H1 (cell line): Measurements from ENCODE around the gene DAPK3.
A peak's percentile ranks its signal among the peaks of the same experiment; 100 is the strongest.

Experiments
- ATF2 ChIP-seq: IDR thresholded peaks from 2 replicates; pipeline ENCODE4 v1.6.1; 2012; ENCODE audit warnings: low read length, inconsistent platforms
- BACH1 ChIP-seq: IDR thresholded peaks from 2 replicates; pipeline ENCODE4 v1.6.1; 2012; ENCODE audit warnings: low read length, improper control_type of control experiment
- CBX8 ChIP-seq: fragments of 300-800, 300-1000 bp; sonication (generic); IDR thresholded peaks from 2 replicates; pipeline ENCODE4 v1.7.1; 2016; ENCODE audit warnings: low read depth, low read length, borderline replicate concordance
- EP300 ChIP-seq, 2 experiments: IDR thresholded peaks; 1 replicate in 1 of 2; 2 replicates in 1 of 2; pipeline ENCODE4 v1.6.1; 2011 to 2012; ENCODE audit warnings: low read depth in 2 of 2, low read length in 2 of 2, mild to moderate bottlenecking in 2 of 2, borderline replicate concordance in 1 of 2, inconsistent platforms in 1 of 2, moderate library complexity in 1 of 2
- JUN ChIP-seq: IDR thresholded peaks from 2 replicates; pipeline ENCODE4 v1.6.1; 2011; ENCODE audit warnings: low read depth, mild to moderate bottlenecking, improper control_type of control experiment, low read length
- POLR2A ChIP-seq, 2 experiments: IDR thresholded peaks; 1 replicate in 1 of 2; 2 replicates in 1 of 2; pipeline ENCODE4 v1.6.1; 2011; ENCODE audit warnings: low read depth in 2 of 2, low read length in 2 of 2, mild to moderate bottlenecking in 2 of 2; ENCODE audit errors: control extremely low read depth in 1 of 2
- POLR2AphosphoS5 ChIP-seq: IDR thresholded peaks from 2 replicates; pipeline ENCODE4 v1.6.1; 2011; ENCODE audit warnings: low read depth, low read length
- YY1 ChIP-seq: IDR thresholded peaks from 2 replicates; pipeline ENCODE4 v1.6.1; 2011; ENCODE audit warnings: low read depth, mild to moderate bottlenecking, low read length
- TF ChIP-seq, protein P1 (sequence below): IDR thresholded peaks from 2 replicates; pipeline ENCODE4 v1.6.1; 2011; ENCODE audit warnings: low read length, improper control_type of control experiment
- TF ChIP-seq, protein P2 (sequence below), 3 experiments: IDR thresholded peaks; 1 replicate in 2 of 3; 2 replicates in 1 of 3; pipeline versions ENCODE4 v1.5.1 to v1.6.1; 2011; ENCODE audit warnings: low read length in 3 of 3, mild to moderate bottlenecking in 3 of 3, inconsistent platforms in 2 of 3, low read depth in 1 of 3, moderate library complexity in 1 of 3; ENCODE audit not compliant: insufficient read depth in 1 of 3; ENCODE audit errors: control extremely low read depth in 1 of 3

GRCh38 chr19:3984908-3985642, 14.2 kb upstream of the DAPK3 start, which contains the start of gene EEF2:
- TF ChIP-seq ATF2 (peak; percentile 99), POLR2A (IDR thresholded peaks at IDR 0.05; ENCODE audit: control extremely low read depth in 1 of 2, low read depth in 2 of 2, low read length in 2 of 2) (peak; percentile 100), BACH1 (no peak), JUN (0 out of 2 replicates have a peak, but pooled peaks have one; percentile 52), POLR2AphosphoS5 (peak; percentile 100), YY1 (peak; percentile 90), EP300 (IDR thresholded peaks at IDR 0.05; ENCODE audit: borderline replicate concordance in 1 of 2, low read depth in 2 of 2, low read length in 2 of 2) (peak in 1 of 2 experiments; percentile 24; a peak in 1 of 3 replicates), CBX8 (no peak)
- TF ChIP-seq, protein P1, sequence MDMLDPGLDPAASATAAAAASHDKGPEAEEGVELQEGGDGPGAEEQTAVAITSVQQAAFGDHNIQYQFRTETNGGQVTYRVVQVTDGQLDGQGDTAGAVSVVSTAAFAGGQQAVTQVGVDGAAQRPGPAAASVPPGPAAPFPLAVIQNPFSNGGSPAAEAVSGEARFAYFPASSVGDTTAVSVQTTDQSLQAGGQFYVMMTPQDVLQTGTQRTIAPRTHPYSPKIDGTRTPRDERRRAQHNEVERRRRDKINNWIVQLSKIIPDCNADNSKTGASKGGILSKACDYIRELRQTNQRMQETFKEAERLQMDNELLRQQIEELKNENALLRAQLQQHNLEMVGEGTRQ: peak; percentile 96
- TF ChIP-seq, protein P2, sequence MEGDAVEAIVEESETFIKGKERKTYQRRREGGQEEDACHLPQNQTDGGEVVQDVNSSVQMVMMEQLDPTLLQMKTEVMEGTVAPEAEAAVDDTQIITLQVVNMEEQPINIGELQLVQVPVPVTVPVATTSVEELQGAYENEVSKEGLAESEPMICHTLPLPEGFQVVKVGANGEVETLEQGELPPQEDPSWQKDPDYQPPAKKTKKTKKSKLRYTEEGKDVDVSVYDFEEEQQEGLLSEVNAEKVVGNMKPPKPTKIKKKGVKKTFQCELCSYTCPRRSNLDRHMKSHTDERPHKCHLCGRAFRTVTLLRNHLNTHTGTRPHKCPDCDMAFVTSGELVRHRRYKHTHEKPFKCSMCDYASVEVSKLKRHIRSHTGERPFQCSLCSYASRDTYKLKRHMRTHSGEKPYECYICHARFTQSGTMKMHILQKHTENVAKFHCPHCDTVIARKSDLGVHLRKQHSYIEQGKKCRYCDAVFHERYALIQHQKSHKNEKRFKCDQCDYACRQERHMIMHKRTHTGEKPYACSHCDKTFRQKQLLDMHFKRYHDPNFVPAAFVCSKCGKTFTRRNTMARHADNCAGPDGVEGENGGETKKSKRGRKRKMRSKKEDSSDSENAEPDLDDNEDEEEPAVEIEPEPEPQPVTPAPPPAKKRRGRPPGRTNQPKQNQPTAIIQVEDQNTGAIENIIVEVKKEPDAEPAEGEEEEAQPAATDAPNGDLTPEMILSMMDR (IDR thresholded peaks at IDR 0.05; ENCODE audit: control extremely low read depth in 1 of 3, insufficient read depth in 1 of 3, low read depth in 1 of 3, low read length in 3 of 3): no peak; a peak in 1 of 4 replicates
